IPS-18a (cell line): ENCODE data around the gene SPOCD1.

Source experiments
- H3K27ac ChIP-seq: one replicate; pipeline ENCODE4 v1.5.1; 2013; ENCODE audit warnings: low read length
- H3K27me3 ChIP-seq: one replicate; pipeline ENCODE4 v1.6.1; 2013; ENCODE audit warnings: mild to moderate bottlenecking, low read length; ENCODE audit not compliant: control insufficient read depth, insufficient read depth
- H3K36me3 ChIP-seq: one replicate; pipeline ENCODE4 v1.6.1; 2013; ENCODE audit warnings: low read depth, low read length; ENCODE audit not compliant: control insufficient read depth
- H3K4me1 ChIP-seq: one replicate; pipeline ENCODE4 v1.6.1; 2013; ENCODE audit warnings: low read depth, low read length; ENCODE audit not compliant: control insufficient read depth
- H3K4me3 ChIP-seq: one replicate; pipeline ENCODE4 v1.5.1; 2013; ENCODE audit warnings: low read length
- H3K9ac ChIP-seq: one replicate; pipeline ENCODE4 v1.6.1; 2013; ENCODE audit warnings: mild to moderate bottlenecking, low read length, moderate library complexity
- H3K9me3 ChIP-seq: one replicate; pipeline ENCODE4 v1.6.1; 2013; ENCODE audit warnings: low read depth, low read length; ENCODE audit not compliant: control insufficient read depth

SPOCD1 gene

GRCh38 chr1:31815752-31816500, at the start of gene SPOCD1:
TSS of gene SPOCD1 (minus strand) at chr1:31816022. CDS start at chr1:31815333, 689 bp downstream.
- Histone ChIP-seq H3K4me1 (no peaks in the 10 kb centered on the region), H3K27ac (no peak within 1 kb of the TSS), H3K9ac (peak within 1 kb of the TSS; percentile 26), H3K27me3 (no peaks in the 10 kb centered on the region), H3K36me3 (no peaks in the 10 kb centered on the region), H3K4me3 (peak within 1 kb of the TSS; percentile 48), H3K9me3 (no peaks in the 10 kb centered on the region)

GRCh38 chr1:31862071-31862470, 46.2 kb upstream of the SPOCD1 start:
- Histone ChIP-seq H3K4me3 (no peak overlapping the region), H3K9ac (no peak overlapping the region), H3K9me3 (no peaks in the 10 kb centered on the region), H3K27me3 (no peaks in the 10 kb centered on the region), H3K27ac (no peak overlapping the region), H3K4me1 (no peaks in the 10 kb centered on the region), H3K36me3 (no peaks in the 10 kb centered on the region)

- Histone ChIP-seq H3K27me3 (no peaks in the 10 kb centered on the region), H3K36me3 (no peaks in the 10 kb centered on the region)
These were observed 45.5 kb upstream of the SPOCD1 start for GRCh38 chr1:31861346-31861745.

GRCh38 chr1:31860581-31860980, 44.8 kb upstream of the SPOCD1 start:
- H3K27me3 ChIP-seq = no peaks in the 10 kb centered on the region
- no peak overlapping the region for H3K27ac ChIP-seq
- no peak overlapping the region for H3K4me3 ChIP-seq
- H3K4me1 ChIP-seq = no peaks in the 10 kb centered on the region
- no peaks in the 10 kb centered on the region for H3K9me3 ChIP-seq
- H3K36me3 ChIP-seq = no peaks in the 10 kb centered on the region
- H3K9ac ChIP-seq = no peak overlapping the region

More at GRCh38 chr1:31861346-31861745, 45.5 kb upstream of the SPOCD1 start:
- no peak overlapping the region for H3K27ac ChIP-seq
- H3K9ac ChIP-seq = no peak overlapping the region
- H3K9me3 ChIP-seq = no peaks in the 10 kb centered on the region
- H3K4me1 ChIP-seq = no peaks in the 10 kb centered on the region
- H3K4me3 ChIP-seq = no peak overlapping the region

GRCh38 chr1:31859719-31860118, 43.9 kb upstream of the SPOCD1 start:
- Histone ChIP-seq H3K9me3 (no peaks in the 10 kb centered on the region), H3K27me3 (no peaks in the 10 kb centered on the region), H3K4me1 (no peaks in the 10 kb centered on the region), H3K27ac (no peak overlapping the region), H3K4me3 (no peak overlapping the region), H3K36me3 (no peaks in the 10 kb centered on the region), H3K9ac (no peak overlapping the region)

- Histone ChIP-seq H3K36me3 (no peaks in the 10 kb centered on the region), H3K4me3 (no peak overlapping the region), H3K4me1 (no peaks in the 10 kb centered on the region), H3K27me3 (no peaks in the 10 kb centered on the region), H3K9me3 (no peaks in the 10 kb centered on the region), H3K9ac (no peak overlapping the region), H3K27ac (no peak overlapping the region)
These were observed 43.2 kb upstream of the SPOCD1 start for GRCh38 chr1:31859044-31859443.

GRCh38 chr1:31857863-31858262, 42.0 kb upstream of the SPOCD1 start:
- H3K27me3 ChIP-seq = no peaks in the 10 kb centered on the region
- H3K4me3 ChIP-seq = no peak overlapping the region
- no peaks in the 10 kb centered on the region for H3K36me3 ChIP-seq
- H3K9me3 ChIP-seq = no peaks in the 10 kb centered on the region
- no peaks in the 10 kb centered on the region for H3K4me1 ChIP-seq
- no peak overlapping the region for H3K9ac ChIP-seq
- no peak overlapping the region for H3K27ac ChIP-seq

- H3K4me3 ChIP-seq = no peak overlapping the region
- H3K4me1 ChIP-seq = no peaks in the 10 kb centered on the region
- no peaks in the 10 kb centered on the region for H3K9me3 ChIP-seq
- no peak overlapping the region for H3K9ac ChIP-seq
- no peak overlapping the region for H3K27ac ChIP-seq
- no peaks in the 10 kb centered on the region for H3K36me3 ChIP-seq
- H3K27me3 ChIP-seq = no peaks in the 10 kb centered on the region
These were observed 40.3 kb upstream of the SPOCD1 start for GRCh38 chr1:31856140-31856539.

- Histone ChIP-seq H3K9me3 (no peaks in the 10 kb centered on the region), H3K9ac (no peak overlapping the region), H3K36me3 (no peaks in the 10 kb centered on the region), H3K4me1 (no peaks in the 10 kb centered on the region), H3K27ac (no peak overlapping the region), H3K27me3 (no peaks in the 10 kb centered on the region), H3K4me3 (no peak overlapping the region)
These were observed 39.4 kb upstream of the SPOCD1 start for GRCh38 chr1:31855038-31855845.

GRCh38 chr1:31849653-31850052, 33.8 kb upstream of the SPOCD1 start:
- Histone ChIP-seq H3K36me3 (no peaks in the 10 kb centered on the region), H3K4me1 (no peaks in the 10 kb centered on the region), H3K4me3 (no peak overlapping the region), H3K27ac (no peak overlapping the region), H3K27me3 (no peaks in the 10 kb centered on the region), H3K9me3 (no peaks in the 10 kb centered on the region), H3K9ac (no peak overlapping the region)

- H3K4me1 ChIP-seq = no peaks in the 10 kb centered on the region
- H3K4me3 ChIP-seq = no peak overlapping the region
- H3K36me3 ChIP-seq = no peaks in the 10 kb centered on the region
- no peak overlapping the region for H3K9ac ChIP-seq
- no peak overlapping the region for H3K27ac ChIP-seq
- H3K27me3 ChIP-seq = no peaks in the 10 kb centered on the region
- H3K9me3 ChIP-seq = no peaks in the 10 kb centered on the region
These were observed 32.6 kb upstream of the SPOCD1 start for GRCh38 chr1:31848381-31848897.
